Fibroblast of skin of left biceps (primary cell): ENCODE measurements around the gene OR51F2.
"Not testable (repeated sequence)": the region's sequence is repeated elsewhere in the genome, so short reads cannot be mapped to it uniquely, and the experiment has no call there.

Source experiments
- DNase-seq, 2 experiments: peaks; one replicate each; pipeline ENCODE4 v3.0.0-alpha.2; 2013; ENCODE audit warnings: low read depth in 2 of 2

OR51F2 gene, protein sequence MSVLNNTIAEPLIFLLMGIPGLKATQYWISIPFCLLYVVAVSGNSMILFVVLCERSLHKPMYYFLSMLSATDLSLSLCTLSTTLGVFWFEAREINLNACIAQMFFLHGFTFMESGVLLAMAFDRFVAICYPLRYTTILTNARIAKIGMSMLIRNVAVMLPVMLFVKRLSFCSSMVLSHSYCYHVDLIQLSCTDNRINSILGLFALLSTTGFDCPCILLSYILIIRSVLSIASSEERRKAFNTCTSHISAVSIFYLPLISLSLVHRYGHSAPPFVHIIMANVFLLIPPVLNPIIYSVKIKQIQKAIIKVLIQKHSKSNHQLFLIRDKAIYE

DNA sequence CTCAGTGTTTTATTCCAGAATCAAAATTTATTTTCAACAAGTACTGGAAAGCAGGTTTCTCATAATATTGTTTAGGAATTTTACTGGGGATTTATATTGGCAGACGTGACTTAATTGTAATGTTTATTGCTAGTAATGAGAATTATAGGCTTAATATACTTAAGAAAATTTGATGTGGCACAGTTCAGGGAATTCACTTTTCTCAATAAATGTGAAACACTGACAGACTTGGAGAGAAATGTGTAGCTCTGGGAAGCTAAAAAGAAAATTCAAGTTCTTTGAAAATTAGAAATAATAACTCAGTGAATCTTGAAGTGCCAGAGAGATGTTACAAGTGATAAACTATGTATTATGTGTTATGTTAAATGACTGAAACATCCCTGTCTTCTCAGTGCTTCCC is at the start of gene OR51F2:
Gene OR51F2, plus strand, starts transcription at position 301 of the 400 bp plus-strand sequence. CDS start 101 bp downstream, outside the sequence.
- no peak for DNase-seq

DNA sequence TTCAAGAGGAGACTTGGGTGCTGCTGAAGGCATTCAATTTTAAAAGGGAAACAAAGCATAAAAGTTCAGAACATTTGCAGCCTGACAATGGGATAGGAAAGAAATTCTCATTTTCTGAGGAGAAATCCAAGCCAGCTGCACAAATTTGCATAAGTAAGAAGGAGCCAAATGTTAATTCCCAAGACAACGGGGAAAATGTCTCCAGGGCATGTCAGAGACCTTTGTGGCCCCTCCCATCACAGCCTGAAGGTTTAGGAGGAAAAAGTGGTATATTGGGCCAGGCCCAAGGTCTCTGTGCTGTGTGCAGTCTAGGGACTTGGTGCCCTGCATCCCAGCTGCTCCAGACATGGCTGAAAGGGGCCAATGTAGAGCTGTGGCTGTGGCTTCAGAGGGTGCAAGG is 38.7 kb upstream of the OR51F2 start:
- no peak for DNase-seq

DNA sequence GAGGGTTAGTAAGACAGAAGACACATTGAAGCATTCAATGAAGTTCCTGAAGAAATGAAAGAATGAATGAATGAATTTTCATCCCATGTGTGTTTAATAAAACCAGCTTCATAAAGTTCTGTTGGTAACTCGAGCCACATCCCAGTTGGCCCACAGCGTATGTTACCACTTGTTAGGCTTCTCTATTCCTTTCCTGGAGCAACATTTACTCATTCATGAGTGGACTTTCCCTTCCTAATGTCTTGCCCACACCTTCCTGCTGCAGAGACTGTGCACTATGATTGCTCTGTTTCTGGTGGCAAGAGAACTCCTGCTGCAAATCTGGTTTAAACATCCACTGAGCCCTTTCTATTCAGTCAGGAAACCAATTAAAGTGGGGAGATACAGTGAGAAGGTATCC is 23.9 kb upstream of the OR51F2 start:
- no peak for DNase-seq

DNA sequence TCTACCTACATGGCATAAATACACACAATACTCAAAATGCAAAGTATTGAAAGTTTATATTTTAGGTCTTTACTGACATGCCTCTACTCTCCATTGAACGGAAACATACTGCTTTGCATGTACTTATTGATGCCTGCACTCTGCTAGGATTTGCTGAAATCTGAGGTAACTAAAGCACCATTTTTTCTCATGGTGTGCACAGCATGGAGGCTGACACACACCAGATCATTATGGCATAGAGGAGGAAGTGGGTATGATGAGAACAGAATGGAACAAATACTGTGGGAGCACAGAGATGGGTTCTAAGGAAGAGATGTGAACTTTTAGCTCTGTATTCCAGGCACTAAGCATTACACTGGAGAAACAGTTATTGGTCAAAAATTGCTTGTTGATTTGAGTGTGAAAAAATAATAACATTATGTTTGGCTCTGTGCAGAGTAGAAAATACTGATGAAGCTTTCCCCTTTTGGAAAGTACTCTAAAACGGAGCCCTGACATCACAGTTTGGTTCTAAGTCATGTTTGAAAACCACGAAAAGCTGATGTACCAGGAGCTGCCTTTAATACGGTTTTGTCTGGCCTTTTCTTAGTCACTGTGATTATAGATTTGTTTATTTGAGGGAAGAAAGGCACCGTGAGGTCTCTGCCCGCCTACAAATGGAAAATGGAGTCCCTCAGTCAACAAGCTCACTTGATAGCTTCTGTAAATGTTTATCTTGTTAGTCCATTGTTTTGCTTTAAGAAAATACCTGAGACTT is 22.5 kb upstream of the OR51F2 start:
- DNase-seq = no peak

DNA sequence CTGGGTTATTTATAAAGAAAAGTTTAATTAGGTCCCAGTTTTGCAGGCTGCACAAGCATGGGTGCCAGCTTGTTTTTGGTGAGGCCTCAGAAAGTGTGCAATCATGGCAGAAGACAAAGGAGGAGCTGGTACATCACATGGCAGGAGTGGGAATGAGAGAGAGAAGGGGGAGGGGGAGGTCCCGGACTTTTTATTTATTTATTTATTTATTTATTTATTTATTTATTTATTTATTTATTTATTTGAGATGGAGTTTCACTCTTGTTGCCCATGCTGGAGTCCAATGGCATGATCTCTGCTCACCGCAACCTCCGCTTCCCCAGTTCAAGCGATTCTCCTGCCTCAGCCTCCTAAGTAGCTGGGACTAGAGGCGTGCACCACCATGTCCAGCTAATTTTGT is 19.8 kb upstream of the OR51F2 start:
- not testable (repeated sequence) for DNase-seq

DNA sequence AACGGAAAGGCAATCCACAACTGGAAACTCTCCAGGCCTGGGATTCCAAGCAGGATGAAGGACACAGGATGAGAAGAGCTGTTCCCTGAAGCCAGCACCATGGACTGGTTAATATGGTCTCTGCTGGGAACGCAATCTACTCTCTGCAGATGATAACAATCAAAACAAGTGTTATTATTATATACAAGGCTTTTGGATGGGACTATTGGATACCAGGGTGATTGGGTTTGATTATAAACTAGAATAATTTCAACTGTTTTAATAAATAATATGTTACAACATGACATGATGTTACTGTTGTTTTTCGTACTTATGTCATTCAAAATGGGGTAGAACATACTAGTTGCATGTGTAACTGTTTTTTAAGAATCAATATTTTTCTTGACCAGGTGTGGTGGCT is 16.8 kb upstream of the OR51F2 start, which contains the start of gene OR52R1:
Gene OR52R1, minus strand, starts transcription at position 101 of the 400 bp plus-strand sequence. Its CDS starts 0 bp downstream, at position 101.
- no peak for DNase-seq

DNA sequence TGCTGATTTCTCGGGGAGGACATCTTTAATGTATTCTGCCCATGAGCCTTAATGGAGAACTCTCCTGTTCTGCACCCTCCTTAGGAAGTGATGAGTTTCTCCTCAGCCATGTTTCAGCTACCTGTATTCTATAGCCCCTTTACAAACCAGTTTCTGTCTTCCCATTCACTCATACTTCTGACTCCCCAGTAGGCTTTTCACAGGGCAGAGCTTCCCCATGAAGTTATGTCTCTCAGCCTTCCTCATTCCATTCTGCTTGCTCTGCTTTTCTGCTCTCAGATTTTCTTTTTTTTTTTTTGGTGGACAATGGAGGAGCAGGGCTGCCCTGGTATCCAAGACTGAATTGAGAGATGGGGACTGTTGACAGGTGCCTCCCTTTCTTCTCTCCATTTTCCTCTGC is 12.6 kb upstream of the OR51F2 start:
- no peak for DNase-seq

DNA sequence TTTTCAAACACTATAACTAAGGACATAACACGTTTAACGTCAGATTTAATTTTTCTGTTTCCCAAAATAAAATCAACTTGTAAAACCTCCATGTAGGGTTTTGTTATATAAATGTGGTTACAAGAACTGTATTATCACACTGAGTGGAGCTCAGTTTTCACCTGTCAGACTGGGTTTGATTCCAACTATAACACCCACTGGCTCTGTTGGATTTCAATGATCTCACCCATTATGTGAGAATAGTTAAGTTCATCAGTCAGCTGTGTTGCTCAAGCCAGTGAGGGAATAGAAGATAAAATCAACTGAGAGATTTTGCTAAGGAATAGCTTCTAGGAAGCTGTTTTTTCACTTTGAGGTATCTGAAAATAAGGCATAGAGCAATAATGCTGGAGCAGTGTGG is 11.9 kb upstream of the OR51F2 start:
- DNase-seq = no peak

DNA sequence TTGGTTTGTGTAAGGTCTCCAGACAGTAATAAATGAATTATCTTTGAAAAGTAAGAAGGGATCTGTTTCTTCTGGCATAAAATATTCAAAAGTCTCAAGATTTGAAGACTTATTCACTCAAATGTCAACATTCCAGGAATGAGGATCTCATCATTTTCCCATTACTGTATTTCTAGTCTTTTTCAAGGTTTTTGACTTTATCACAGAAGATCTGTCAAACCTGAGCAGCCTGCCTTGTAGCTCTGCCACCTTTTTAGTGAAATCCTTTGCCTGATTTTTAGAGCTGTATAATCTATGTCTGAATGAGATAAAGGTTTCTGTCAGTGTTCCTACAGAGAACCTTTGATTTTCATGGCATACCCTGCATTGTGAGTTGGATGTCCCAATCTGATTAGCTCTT is 4.0 kb downstream of the OR51F2 start:
- no peak for DNase-seq

DNA sequence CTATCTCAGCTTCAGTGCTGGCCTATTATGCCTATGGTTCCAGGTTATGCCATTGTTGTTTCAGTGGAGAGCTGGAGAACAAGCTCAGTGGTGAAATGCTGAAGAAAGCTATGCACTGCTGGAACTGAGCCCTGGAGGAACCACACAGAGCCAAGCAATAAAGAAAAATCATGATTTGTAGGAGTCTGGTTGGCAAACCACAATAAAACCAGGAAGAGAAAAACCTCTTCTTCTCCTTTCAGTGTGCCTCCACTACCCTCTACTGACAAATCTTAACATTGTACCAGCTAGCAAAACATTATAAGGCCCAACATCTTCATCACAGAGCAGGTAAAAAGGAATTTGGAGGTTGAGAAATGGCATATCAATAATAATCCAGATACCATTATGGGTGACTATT is 5.3 kb downstream of the OR51F2 start:
- DNase-seq = no peak

DNA sequence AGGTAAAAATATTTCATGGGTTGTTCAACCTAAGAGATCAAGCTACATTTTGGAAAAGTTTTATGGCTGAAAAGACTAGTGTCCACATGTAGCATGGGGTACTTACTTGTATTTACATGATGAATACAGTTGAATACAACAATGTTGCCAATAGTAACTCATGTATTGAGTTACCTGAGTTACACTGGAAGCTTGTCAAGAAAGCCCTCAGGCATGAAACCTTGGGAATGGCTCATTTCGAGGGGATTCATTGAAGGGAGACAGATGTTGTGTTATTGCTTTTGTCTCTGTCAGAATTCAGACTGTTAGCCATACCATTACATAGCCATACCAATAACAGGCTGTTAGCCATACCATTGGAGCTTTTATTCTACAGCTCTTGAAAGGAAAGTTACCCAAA is 9.2 kb downstream of the OR51F2 start:
- DNase-seq = no peak

DNA sequence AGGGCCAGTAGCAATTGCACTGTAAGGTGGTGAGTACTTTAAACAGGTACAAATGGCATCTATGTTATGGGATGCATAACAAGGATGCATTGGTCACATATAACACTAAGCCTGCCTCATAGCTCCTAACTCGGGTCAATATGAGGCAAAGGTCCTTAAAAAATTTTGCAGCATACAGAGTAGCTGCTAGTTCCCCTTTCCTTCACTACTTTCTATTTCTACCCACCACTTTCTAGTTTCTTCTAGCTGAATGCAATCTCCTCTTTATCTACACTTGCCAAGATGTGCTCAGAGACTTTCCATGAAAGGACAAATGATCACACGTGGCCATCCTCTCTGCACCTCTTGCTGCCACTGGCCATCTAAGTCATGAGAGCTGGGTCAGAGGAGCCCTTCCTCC is 9.8 kb downstream of the OR51F2 start:
- no peak for DNase-seq

DNA sequence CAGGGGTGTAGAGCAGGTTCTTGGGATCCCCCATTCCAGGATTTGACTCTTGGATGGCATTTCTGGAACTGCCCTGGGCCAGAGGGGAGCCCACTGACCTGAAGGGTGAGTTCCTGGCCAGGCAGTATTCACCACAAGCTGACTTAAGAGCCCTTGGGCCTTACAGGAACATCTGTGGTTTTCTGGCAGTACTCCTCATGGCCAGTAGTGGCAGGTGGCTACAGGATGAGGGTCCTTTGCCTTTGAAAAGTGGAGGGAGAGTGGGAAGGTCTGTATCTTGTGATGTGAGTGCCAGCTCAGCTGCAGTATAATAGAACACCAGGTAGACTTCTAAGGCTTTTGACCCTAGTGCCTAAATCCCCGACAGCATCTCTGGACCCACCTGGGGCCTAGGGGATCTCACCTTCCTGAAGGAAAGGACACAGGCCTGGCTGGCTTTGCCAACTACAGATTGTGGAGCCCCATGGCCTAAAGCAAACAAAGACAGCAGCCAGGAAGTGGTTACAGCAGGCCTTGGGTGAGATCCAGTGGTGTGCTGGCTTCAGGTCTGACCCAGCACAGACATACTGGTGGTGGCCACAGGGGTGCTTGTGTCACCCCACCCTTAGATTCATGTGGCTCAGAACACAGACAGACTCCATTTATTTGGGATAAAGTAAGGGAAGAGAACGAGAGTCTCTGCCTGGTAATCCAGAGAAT is 18.9 kb downstream of the OR51F2 start:
- DNase-seq = no peak

DNA sequence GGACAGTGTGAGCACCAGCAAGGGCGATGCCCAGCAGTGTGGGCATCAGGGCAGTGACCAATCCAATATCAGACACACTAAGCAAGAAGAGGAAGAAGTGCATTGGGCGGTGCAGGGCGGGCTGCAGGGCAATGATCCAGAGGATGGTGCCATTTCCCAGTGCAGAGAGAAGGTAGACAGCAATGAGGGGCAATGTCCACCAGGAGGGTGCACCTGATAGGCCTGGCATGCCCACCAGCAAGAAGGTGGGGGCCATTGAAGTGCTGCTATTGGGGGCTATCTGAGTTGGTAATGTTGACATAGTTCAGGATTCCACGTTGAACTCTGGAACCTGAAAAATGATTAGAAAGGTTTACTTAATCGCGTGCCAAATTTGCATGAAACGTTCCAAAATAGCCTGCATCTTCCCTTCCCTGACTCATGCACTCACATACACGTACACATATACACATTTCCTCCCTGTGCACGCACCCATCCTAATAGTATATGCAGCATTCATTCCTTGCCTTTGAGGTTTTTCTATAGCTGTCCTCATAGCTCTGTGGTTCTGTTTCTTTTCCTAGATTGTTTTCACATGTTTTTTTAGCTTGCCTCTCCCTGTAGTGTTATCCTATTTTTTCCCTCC is 27.9 kb downstream of the OR51F2 start, which contains the start of gene OR51S1:
Gene OR51S1, minus strand, starts transcription at position 301 of the 625 bp plus-strand sequence. Its CDS starts 0 bp downstream, at position 301.
- DNase-seq = no peak

DNA sequence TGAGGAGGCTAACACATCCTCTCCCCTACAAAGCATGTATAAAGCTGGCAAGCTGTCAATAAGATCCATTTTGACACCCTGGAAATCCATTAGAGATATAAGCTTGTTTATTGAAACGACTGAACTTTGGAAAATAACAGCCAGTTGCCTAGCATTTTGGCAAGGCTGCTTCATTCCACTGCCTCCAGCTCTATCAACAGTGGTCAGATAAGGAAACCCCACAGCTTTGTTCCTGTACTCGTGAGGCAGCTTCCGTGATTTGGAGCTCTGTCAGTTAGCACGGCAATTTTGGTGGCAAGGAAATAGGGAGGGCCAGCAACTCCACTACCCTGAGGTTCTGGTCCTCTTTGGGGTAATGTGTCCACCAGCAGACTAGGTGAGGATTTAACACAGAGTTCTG is 29.9 kb downstream of the OR51F2 start:
- DNase-seq = no peak

DNA sequence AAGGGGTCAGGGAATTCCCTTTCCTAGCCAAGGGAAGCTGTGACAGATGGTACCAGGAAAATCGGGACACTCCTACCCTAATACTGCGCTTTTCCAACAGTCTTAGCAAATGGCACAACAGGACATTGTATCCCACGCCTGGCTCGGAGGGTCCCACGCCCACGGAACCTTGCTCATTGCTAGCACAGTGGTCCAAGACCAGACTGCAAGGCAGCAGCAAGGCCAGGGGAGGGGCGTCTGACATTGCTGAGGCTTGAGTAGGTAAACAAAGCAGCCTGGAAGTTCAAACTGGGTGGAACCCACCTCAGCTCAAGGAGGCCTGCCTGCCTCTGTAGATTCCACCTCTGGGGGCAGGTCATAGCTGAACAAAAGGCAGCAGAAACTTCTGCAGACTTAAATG is 33.2 kb downstream of the OR51F2 start:
- not testable (repeated sequence) for DNase-seq

DNA sequence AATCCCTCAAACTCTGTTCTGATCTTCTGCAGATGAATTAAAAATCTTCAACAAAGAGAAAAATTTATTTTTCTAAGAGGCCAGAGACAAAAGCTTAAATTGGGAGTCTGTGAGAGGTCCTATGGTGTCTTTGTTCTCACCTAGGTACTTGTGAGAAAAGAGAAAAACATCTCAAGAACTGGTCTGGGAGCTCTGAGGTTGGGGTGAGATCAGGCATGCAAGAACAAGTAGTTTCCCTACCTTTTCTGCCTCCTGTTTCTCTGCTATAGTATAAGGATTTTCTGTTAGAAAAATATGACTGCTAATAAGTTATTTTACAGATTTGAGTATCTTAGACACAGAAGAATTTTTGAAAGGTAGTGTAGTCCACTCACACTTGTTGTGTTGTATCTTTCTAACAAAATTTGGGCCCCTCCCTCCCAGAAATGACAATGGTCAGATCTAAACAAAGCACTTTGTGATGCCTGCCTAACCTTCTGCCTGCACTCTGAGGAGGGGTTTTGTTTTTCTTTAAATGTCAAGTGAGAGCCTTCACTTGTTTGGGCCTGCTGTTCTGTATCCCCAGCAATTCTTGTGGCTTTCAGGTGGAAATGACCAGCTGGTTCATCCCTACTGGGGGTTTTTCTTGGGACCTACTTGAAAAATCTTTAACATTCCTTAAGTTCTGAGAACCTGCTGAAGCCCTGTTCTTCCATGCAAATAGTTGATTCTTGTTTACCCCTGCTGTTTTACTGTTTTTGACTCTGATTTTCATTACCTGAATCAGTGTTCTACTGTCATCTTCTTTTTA is 41.5 kb downstream of the OR51F2 start:
- no peak for DNase-seq

DNA sequence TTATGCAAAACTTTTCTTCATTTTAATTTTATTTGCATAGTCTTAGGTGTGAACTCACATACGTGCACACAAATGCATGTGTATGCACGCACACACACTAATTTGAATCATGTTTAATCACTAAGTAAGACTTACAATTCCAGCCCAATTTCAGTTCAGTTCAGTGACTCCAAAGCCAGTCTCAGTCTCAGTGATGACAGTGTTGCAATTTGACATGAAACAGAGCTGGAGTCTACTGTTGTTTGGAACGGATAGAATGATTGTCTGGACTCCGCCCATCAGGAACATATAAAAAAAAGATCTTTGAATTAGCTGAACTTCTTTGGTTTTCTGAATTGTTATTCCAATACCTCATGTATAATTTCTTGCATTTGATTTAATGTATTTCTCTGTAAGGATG is 42.8 kb downstream of the OR51F2 start:
- no peak for DNase-seq

DNA sequence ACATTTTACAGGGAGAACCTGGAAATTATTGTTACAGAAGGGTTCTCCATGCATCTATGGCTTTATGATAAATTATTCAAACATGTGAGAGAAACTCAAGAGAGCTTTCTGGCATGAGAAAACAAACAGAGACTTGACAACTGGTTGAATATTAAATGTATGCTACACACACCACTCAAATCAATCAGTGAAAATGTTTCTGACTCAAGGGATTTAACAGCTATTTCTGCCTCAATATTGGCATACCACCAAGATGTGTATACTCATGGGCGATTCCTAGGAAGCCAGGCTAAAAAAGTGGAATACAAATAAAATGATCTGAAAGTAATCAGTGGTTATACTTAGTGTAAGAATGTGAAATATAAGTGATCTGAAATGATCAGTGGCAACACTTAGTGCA is 44.7 kb downstream of the OR51F2 start:
- no peak for DNase-seq
